Measurements from ENCODE around the gene C11orf91.
"Not testable (repeated sequence)": the region's sequence is repeated elsewhere in the genome, so short reads cannot be mapped to it uniquely, and the experiment has no call there.

The C11orf91 gene

GRCh38 chr11:33669598-33670249 lies 30.9 kb downstream of the C11orf91 start:
- DNase-seq (ENCODE audit: low read depth) = no peak

GRCh38 chr11:33668951-33669596 lies 31.6 kb downstream of the C11orf91 start:
- DNase-seq (ENCODE audit: low read depth) = no peak

- DNase-seq (ENCODE audit: low read depth) = no peak
These were observed 32.2 kb downstream of the C11orf91 start for GRCh38 chr11:33668468-33668825.

GRCh38 chr11:33667819-33668467 lies 32.7 kb downstream of the C11orf91 start:
- DNase-seq (ENCODE audit: low read depth) = no peak

GRCh38 chr11:33665350-33666106 lies 35.1 kb downstream of the C11orf91 start:
- DNase-seq (ENCODE audit: low read depth) = no peak

GRCh38 chr11:33664827-33665226 lies 35.8 kb downstream of the C11orf91 start:
- DNase-seq (ENCODE audit: low read depth) = no peak

- no peak for DNase-seq (ENCODE audit: low read depth)
These were observed 36.5 kb downstream of the C11orf91 start for GRCh38 chr11:33664166-33664565.

GRCh38 chr11:33663121-33663520 lies 37.5 kb downstream of the C11orf91 start:
- no peak for DNase-seq (ENCODE audit: low read depth)

GRCh38 chr11:33661526-33661925 lies 39.1 kb downstream of the C11orf91 start:
- not testable (repeated sequence) for DNase-seq (ENCODE audit: low read depth)

- no peak for DNase-seq (ENCODE audit: low read depth)
These were observed 39.7 kb downstream of the C11orf91 start for GRCh38 chr11:33660962-33661361.

GRCh38 chr11:33659370-33660139 lies 41.1 kb downstream of the C11orf91 start:
- DNase-seq (ENCODE audit: low read depth) = no peak

GRCh38 chr11:33658195-33658900 lies 42.3 kb downstream of the C11orf91 start:
- no peak for DNase-seq (ENCODE audit: low read depth)

GRCh38 chr11:33657757-33658156 lies 42.9 kb downstream of the C11orf91 start:
- DNase-seq (ENCODE audit: low read depth) = no peak

GRCh38 chr11:33656768-33657167 lies 43.9 kb downstream of the C11orf91 start:
- no peak for DNase-seq (ENCODE audit: low read depth)

- no peak for DNase-seq (ENCODE audit: low read depth)
These were observed 44.6 kb downstream of the C11orf91 start for GRCh38 chr11:33655842-33656600.

GRCh38 chr11:33654594-33654993 lies 46.0 kb downstream of the C11orf91 start:
- no peak for DNase-seq (ENCODE audit: low read depth)

GRCh38 chr11:33652930-33653329 lies 47.7 kb downstream of the C11orf91 start:
- no peak for DNase-seq (ENCODE audit: low read depth)

- DNase-seq (ENCODE audit: low read depth) = no peak
These were observed 48.2 kb downstream of the C11orf91 start for GRCh38 chr11:33652431-33652830.

- DNase-seq (ENCODE audit: low read depth) = no peak
These were observed 48.6 kb downstream of the C11orf91 start for GRCh38 chr11:33651990-33652389.

GRCh38 chr11:33651555-33651954 lies 49.1 kb downstream of the C11orf91 start:
- no peak for DNase-seq (ENCODE audit: low read depth)

- DNase-seq (ENCODE audit: low read depth) = no peak
These were observed 50.7 kb downstream of the C11orf91 start for GRCh38 chr11:33649944-33650343.

Measured in stimulated activated CD8-positive, alpha-beta memory T cell treated with anti-CD3 and anti-CD28 coated beads, Interleukin-15, amount 100 ng/mL, for 1 hour (primary cell).